Measurements from ENCODE around the gene RNF13.

Gene RNF13

GRCh38 chr3:149812606-149813366 is at the start of gene RNF13:
Gene RNF13, plus strand, starts transcription at chr3:149813215. Its CDS starts 32,812 bp downstream, at chr3:149846027.
- DNase-seq = peak; percentile 92

GRCh38 chr3:149763565-149764195 is 49.3 kb upstream of the RNF13 start:
- no peak for DNase-seq

- no peak for DNase-seq
Measured at GRCh38 chr3:149764302-149764701, 48.7 kb upstream of the RNF13 start.

GRCh38 chr3:149765762-149766334 is 47.2 kb upstream of the RNF13 start:
- DNase-seq = peak; percentile 51

GRCh38 chr3:149767720-149768119 is 45.3 kb upstream of the RNF13 start:
- no peak for DNase-seq

- no peak for DNase-seq
Measured at GRCh38 chr3:149768704-149769103, 44.3 kb upstream of the RNF13 start.

- no peak for DNase-seq
Measured at GRCh38 chr3:149770246-149770645, 42.8 kb upstream of the RNF13 start.

GRCh38 chr3:149771652-149772271 is 41.3 kb upstream of the RNF13 start:
- peak; percentile 67 for DNase-seq

- DNase-seq = no peak
Measured at GRCh38 chr3:149772861-149773260, 40.2 kb upstream of the RNF13 start.

GRCh38 chr3:149776170-149776569 is 36.8 kb upstream of the RNF13 start:
- no peak for DNase-seq

- no peak for DNase-seq
Measured at GRCh38 chr3:149777414-149778214, 35.4 kb upstream of the RNF13 start.

GRCh38 chr3:149781211-149781610 is 31.8 kb upstream of the RNF13 start:
- DNase-seq = no peak

- no peak for DNase-seq
Measured at GRCh38 chr3:149781741-149782140, 31.3 kb upstream of the RNF13 start.

GRCh38 chr3:149783576-149783975 is 29.4 kb upstream of the RNF13 start:
- DNase-seq = no peak

GRCh38 chr3:149784064-149784704 is 28.8 kb upstream of the RNF13 start:
- DNase-seq = no peak

GRCh38 chr3:149790268-149790667 is 22.7 kb upstream of the RNF13 start:
- no peak for DNase-seq

GRCh38 chr3:149790698-149791097 is 22.3 kb upstream of the RNF13 start:
- no peak for DNase-seq

GRCh38 chr3:149792452-149793270 is 20.4 kb upstream of the RNF13 start, which contains the start of gene ANKUB1:
Gene ANKUB1, minus strand, starts transcription at chr3:149792554. Its CDS starts 188 bp downstream, at chr3:149792366.
- DNase-seq = peak; percentile 88

GRCh38 chr3:149796026-149796425 is 17.0 kb upstream of the RNF13 start:
- no peak for DNase-seq

GRCh38 chr3:149800693-149801092 is 12.3 kb upstream of the RNF13 start:
- DNase-seq = no peak

GRCh38 chr3:149801195-149801594 is 11.8 kb upstream of the RNF13 start:
- no peak for DNase-seq
